Head of caudate nucleus (tissue), 42 donors: ENCODE measurements around the gene KSR2.

Source experiments
- DNase-seq, 42 donors: peaks; one replicate each; pipeline versions ENCODE4 v3.0.0 to v3.0.0-alpha.2; 2020 to 2021; ENCODE audit warnings: mixed read lengths in 7 of 42
- intact Hi-C: fragments of 100-400 bp; cut with DNase I; formaldehyde crosslinking; loops from one replicate; pipeline ENCODE4 v1.15.0; 2022

KSR2 gene

GRCh38 chr12:117433878-117434277 is 534.9 kb downstream of the KSR2 start:
- intact Hi-C loops: no loop called here
- DNase-seq: no peak

GRCh38 chr12:117430246-117430645 is 538.5 kb downstream of the KSR2 start:
- DNase-seq: peak in 8 of 42 donors; percentile 9 to 63 (median 40)
- intact Hi-C loops: no loop called here

DNA sequence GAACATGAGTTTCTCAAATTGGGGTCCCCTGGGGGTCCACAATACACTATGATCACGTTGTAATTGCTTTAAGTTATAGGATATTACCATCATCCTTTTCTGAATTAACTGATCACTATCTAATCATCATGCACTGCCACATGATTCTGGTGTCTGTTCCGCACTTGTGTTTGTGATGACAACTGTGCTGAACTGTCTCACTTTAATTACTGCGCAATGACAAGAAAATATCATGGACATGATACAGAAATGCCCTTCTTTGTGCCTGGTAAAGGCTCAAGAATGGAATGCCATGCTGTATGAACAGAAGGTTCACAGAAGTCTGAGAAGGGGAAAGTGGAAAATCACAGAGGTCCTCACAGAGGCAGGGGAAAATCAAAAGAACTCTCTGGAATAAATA is 541.6 kb downstream of the KSR2 start:
- intact Hi-C loops: no loop called here
- DNase-seq: no peak

GRCh38 chr12:117421987-117422386 is 546.8 kb downstream of the KSR2 start:
- DNase-seq: no peak
- intact Hi-C loops: no loop called here

DNA sequence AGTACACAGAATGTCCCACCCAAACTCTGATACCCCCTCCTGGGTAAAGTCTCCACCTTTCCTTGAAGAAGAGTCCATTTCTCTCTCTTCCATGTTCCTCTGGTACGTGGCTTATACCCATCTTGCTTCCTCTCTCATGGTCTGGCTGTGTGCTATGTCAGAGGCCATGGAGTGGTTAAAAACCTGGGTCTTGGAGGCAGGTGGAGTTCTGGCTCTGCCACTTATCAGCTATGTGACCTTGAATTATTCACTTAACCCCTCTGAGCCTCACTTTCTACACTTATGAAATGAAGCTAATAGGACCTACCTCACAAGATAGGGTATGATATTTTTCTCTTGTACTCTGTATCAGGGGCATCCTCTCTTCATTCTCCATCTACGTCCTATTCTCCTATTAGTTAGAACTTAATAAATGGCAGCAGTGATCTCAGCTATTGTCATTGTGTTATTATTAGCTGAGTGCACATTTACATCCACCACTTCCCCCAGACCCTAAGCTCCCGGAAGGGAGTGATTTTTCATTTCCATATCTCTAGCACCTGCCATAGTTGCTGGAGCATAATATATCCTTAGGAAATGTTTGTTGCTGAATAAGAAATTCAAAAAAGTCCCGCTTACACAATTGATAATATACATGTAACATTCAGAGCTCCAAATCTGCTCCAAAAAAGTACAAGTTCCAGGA is 547.6 kb downstream of the KSR2 start:
- intact Hi-C loops: no loop called here
- DNase-seq: no peak

DNA sequence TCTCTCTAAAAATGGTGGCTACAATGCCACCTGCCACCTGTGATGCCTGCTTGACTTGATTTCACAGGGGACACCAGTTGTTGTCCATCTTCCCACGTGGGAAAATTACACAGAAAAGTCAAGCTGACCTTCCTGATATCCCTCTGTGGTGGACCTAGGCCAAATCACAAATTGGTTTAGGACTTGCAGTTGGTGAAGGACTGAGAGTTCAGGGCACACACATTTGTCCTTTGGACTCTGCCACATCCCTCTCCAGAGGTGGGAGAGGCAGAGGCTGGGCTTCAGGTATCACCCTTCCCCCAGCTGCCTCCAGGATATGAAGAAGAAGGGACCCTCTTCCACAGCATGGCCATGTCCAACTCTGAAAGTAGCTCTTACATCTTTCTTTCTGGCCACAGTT is 551.8 kb downstream of the KSR2 start:
- intact Hi-C loops: no loop called here
- DNase-seq: no peak

DNA sequence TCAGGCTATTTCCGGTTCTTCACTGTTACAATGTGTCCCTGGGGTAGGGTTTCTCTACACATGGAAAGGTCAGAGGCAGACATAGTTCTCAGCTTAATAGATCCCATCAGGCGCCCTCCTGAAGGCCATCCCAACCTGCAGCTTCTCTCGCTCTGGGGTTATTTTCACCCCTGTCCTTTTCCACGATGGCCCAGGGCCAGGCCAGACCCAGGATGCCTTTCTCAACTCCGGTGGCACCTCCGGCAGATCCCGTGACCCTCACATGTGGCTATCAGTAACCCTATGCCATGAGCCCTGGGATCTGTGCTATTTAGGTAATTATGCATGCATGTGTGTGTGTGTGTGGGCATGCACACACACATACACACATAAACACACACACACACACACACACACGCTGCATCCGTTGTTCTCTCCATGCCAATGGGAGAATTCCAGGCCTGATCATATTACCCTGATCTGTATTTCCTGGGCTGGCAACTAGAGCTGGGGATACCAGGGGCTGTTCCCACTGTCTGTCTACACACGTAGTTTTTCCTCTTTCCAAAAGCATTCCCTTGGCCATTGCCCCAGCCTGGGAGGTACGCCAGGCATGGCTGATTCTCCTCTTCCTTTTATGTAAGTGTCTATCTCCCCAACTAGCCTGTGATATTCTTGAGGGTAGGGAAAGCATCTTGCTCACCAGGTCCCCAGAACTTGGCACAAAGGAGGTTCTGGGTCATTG is 556.2 kb downstream of the KSR2 start:
- no peak for DNase-seq
- intact Hi-C loops: no loop called here

DNA sequence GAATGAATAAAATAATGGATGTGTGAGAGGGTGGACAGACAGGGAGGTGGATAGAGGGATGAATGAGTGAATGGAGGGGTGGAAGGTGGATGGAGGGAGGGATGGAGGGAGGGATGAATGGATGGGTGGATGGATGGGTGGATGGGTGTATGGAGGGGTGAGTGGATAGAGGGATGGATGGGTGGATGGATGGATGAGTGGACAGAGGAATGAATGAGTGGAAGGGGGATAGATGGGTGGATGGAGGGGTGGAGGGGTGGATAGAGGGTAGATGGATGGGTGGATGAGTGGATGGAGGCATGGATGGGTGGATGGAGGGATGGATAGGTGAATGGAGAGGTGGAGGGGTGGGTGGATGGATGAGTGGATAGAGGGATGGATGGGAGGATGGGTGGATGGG is 559.5 kb downstream of the KSR2 start:
- intact Hi-C loops: no loop called here
- no peak for DNase-seq

- intact Hi-C loops: no loop called here
- peak in 23 of 42 donors; percentile 9 to 70 (median 30) for DNase-seq
Measured at GRCh38 chr12:117408161-117408791, 560.5 kb downstream of the KSR2 start.

DNA sequence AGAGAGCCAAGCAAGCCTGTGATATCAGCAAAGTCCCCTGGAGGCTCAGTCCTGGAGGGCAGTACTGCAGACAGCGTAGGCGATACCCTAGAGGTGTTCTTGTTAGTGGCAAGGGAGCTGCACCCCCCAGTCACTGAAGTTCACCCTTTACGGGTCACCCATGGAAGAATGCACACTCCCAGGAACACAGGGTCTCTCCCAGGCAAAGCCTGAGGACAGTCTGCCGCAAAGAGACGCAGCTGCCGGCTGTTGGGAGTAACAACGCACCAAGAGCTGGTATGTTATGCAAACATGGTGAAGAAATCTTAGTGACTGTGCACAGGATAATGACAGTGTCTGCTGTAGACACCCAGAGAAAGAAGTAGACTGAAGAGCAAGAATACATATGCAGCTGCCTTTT is 563.9 kb downstream of the KSR2 start:
- intact Hi-C loops: no loop called here
- DNase-seq: no peak

DNA sequence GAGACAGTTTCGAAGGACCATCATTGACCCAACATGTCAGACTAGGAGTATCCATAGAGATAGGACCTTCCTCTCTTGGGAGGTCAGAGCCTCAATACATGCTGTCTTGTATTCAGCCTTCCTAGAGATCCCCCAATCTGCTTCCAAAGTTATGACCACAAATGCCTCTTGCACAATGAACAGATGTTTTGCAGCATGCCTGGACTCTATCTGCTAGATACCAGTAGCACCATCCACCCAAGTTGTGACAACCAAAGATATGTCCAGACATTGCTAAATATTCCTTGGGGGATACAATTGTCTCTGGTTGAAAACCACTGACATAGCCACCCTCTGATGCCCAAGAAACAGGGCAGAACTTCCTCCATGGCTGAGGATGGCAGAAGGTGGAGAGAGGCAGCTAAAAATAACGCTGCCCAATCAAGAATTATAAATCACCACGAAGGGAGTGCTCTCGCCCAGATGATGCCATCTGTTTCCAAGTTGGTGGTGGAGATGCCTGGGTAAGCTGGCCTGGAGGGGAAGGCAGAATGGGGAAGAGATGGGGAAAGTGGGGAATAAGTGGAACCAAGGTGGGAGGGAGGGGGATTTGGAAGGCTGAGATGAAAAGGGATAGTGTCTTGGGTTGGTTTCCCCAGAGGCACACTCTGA is 564.5 kb downstream of the KSR2 start:
- intact Hi-C loops: no loop called here

GRCh38 chr12:117403586-117404139 is 565.1 kb downstream of the KSR2 start:
- no peak for DNase-seq
- intact Hi-C loops: no loop called here

More for the DNA sequence above, 564.5 kb downstream of the KSR2 start:
- DNase-seq: no peak
